Measurements from ENCODE around the gene CCDC83.
A peak's percentile ranks its signal among the peaks of the same experiment; 100 is the strongest.

Gene CCDC83

DNA sequence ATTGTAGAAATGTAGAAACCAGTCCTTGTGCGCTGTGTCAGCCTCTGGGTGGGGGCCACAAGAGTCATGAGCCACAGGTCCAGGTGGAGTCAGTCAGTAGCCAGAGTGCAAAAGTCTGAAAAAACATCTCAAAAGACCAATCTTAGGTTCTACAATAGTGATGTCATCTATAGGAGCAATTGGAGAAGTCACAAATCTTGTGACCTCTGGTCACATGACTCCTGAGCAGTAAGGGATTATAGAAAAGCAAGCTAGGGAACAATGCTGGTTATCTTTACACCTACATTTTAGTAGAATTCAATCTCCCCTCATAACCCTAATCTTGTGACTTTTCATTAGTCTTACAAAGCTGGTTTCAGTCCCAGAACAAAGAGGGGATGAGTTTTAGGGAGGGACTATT is 82.7 kb downstream of the CCDC83 start:
- ATAC-seq = no peak
- TF ChIP-seq ZC3H10 (CRISPR knock-in tag; IDR thresholded peaks at IDR 0.05) (no peak), TOX (CRISPR knock-in tag; IDR thresholded peaks at IDR 0.05; ENCODE audit: borderline replicate concordance) (no peak), CREB5 (CRISPR knock-in tag; IDR thresholded peaks at IDR 0.05; ENCODE audit: low read depth) (no peak), ARNTL (CRISPR knock-in tag; IDR thresholded peaks at IDR 0.05; ENCODE audit: borderline replicate concordance, low read depth) (no peak), ZNF8 (CRISPR knock-in tag; IDR thresholded peaks at IDR 0.05) (no peak), SNAI2 (CRISPR knock-in tag; IDR thresholded peaks at IDR 0.05) (no peak), PATZ1 (CRISPR knock-in tag; IDR thresholded peaks at IDR 0.05; ENCODE audit: borderline replicate concordance) (no peak), TSHZ2 (CRISPR knock-in tag; IDR thresholded peaks at IDR 0.05) (no peak), ZFP3 (CRISPR knock-in tag; IDR thresholded peaks at IDR 0.05) (no peak), ZNF70 (CRISPR knock-in tag; IDR thresholded peaks at IDR 0.05) (no peak), CSDC2 (CRISPR knock-in tag; IDR thresholded peaks at IDR 0.05) (no peak)

GRCh38 chr11:85939099-85940015 is 84.2 kb downstream of the CCDC83 start:
- ATAC-seq = no peak
- TF ChIP-seq ZNF565 (CRISPR knock-in tag; conservative IDR thresholded peaks at IDR 0.05; ENCODE audit: low read depth) (no peak), PATZ1 (CRISPR knock-in tag; IDR thresholded peaks at IDR 0.05; ENCODE audit: borderline replicate concordance) (no peak), ZNF8 (CRISPR knock-in tag; IDR thresholded peaks at IDR 0.05) (no peak), TCF4 (CRISPR knock-in tag; IDR thresholded peaks at IDR 0.05; ENCODE audit: borderline replicate concordance) (no peak), SNAI2 (CRISPR knock-in tag; IDR thresholded peaks at IDR 0.05) (no peak), ISL1 (CRISPR knock-in tag; IDR thresholded peaks at IDR 0.05) (no peak), CSDC2 (CRISPR knock-in tag; IDR thresholded peaks at IDR 0.05) (no peak), ZNF70 (CRISPR knock-in tag; IDR thresholded peaks at IDR 0.05) (no peak), TOX (CRISPR knock-in tag; IDR thresholded peaks at IDR 0.05; ENCODE audit: borderline replicate concordance) (no peak), ESRRG (CRISPR knock-in tag; IDR thresholded peaks at IDR 0.05) (no peak)

DNA sequence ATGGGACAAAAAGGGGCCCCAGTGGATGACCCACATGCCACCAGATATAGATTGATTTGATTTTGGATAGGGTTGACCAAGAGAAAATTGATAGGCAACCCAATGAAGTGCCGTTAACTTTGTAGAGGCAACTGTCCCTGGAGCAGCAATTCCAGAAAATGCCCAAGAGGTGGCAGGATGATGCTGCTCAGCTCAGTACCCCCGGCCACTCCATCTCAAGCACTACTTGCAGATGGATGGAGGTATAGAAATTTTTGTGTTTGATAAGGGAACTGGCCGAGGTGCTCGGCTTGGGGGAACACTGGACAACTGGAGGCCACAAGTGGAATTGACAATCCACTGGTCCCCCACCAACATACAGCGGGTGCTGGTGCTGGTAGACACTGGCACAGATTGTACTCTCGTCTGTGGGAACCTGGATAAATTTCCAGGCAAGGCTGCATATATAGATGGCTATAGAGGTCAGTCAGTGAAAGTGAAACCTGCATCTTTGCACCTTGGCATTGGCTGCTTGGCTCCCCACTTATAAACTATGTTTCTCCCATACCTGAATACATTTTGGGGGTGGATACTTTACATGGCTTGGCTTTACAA is 86.3 kb downstream of the CCDC83 start:
- TF ChIP-seq CREB5 (CRISPR knock-in tag; IDR thresholded peaks at IDR 0.05; ENCODE audit: low read depth) = no peak
- no peak for TF ChIP-seq GLIS3 (CRISPR knock-in tag; IDR thresholded peaks at IDR 0.05)
- TF ChIP-seq PATZ1 (CRISPR knock-in tag; IDR thresholded peaks at IDR 0.05; ENCODE audit: borderline replicate concordance) = no peak
- no peak for TF ChIP-seq SNAI2 (CRISPR knock-in tag; IDR thresholded peaks at IDR 0.05)
- TF ChIP-seq ZNF70 (CRISPR knock-in tag; IDR thresholded peaks at IDR 0.05) = no peak
- TF ChIP-seq ZFP30 (CRISPR knock-in tag; IDR thresholded peaks at IDR 0.05) = no peak
- TF ChIP-seq TSHZ2 (CRISPR knock-in tag; IDR thresholded peaks at IDR 0.05) = no peak
- no peak for TF ChIP-seq CSDC2 (CRISPR knock-in tag; IDR thresholded peaks at IDR 0.05)
- TF ChIP-seq ZC3H10 (CRISPR knock-in tag; IDR thresholded peaks at IDR 0.05) = no peak
- ATAC-seq = peak; percentile 96

Measured in SK-N-SH treated with all-trans-retinoic acid at 6 μM for 48 hours (cell line).